K562 (cell line): ENCODE measurements around the gene SOX12. TPM values are rescaled to one million over a fixed set of nuclear protein-coding genes. Genes with fewer than 3 reads are reported as not detected.

Experiments
- ATAC-seq: fragments of 200-7000 bp; cut with Tn5 transposase; 3 replicates; pipeline ENCODE4 v1.9.1; 2020; ENCODE audit warnings: moderate library complexity
- BruUV-seq: library from RNA; stranded (reverse); fragments of 400-500 nt; replicated peaks from 2 replicates; lab custom pipeline; 2021; lab: Mats Ljungman, UMichigan
- CTCF ChIA-PET: fragments of 300-600 bp; formaldehyde crosslinking; extraction: SDS; loops from one replicate; lab custom pipeline; 2021; ENCODE audit warnings: low intra/inter-chr PET ratio; lab: Yijun Ruan, JAX
- POLR2A ChIA-PET: fragments of 300-600, 350-650 bp; sonication (Branson Sonifier 250); formaldehyde crosslinking; extraction: SDS; loops from one replicate; lab custom pipeline; 2021; ENCODE audit warnings: antibody characterized with exemption, inconsistent platforms; lab: Yijun Ruan, JAX
- DNase-seq, 4 experiments: peaks; one replicate each; pipeline versions ENCODE4 v3.0.0 to v3.0.0-alpha.2; 2011 to 2018; ENCODE audit warnings: low spot score in 3 of 4, mixed read lengths in 3 of 4; ENCODE audit errors: extremely low read depth in 1 of 4
- FAIRE-seq: peaks from 2 replicates; lab custom pipeline; 2011; peaks lifted over from hg19 to GRCh38; lab: Jason Lieb, UNC
- H2AFZ ChIP-seq: 2 replicates; pipeline ENCODE4 v1.6.0; 2011; ENCODE audit warnings: low read depth, low read length, control low read depth, inconsistent platforms
- H3K27ac ChIP-seq: fragments of 200-600 bp; 3 replicates; pipeline ENCODE4 v1.8.0; 2011; ENCODE audit warnings: low read depth, mild to moderate bottlenecking, control low read depth, inconsistent platforms, low read length, moderate library complexity, mixed read lengths; ENCODE audit errors: extremely low read depth
- H3K27me3 ChIP-seq, 2 experiments: fragments of 300-600 bp in 1 of 2; 2 replicates in 1 of 2; 3 replicates in 1 of 2; pipeline versions ENCODE4 v1.6.0 to v1.8.0; 2011; ENCODE audit warnings: inconsistent platforms in 2 of 2, low read length in 2 of 2, mild to moderate bottlenecking in 1 of 2, mixed read lengths in 1 of 2, moderate library complexity in 1 of 2; ENCODE audit not compliant: control insufficient read depth in 2 of 2, insufficient read depth in 2 of 2
- H3K36me3 ChIP-seq: fragments of 300-600 bp; 3 replicates; pipeline ENCODE4 v1.8.0; 2011; ENCODE audit warnings: mild to moderate bottlenecking, low read length, inconsistent platforms; ENCODE audit not compliant: control insufficient read depth, insufficient read depth
- H3K4me1 ChIP-seq, 2 experiments: fragments of 200-600 bp in 1 of 2; replicated peaks in 1 of 2; 2 replicates in 1 of 2; 3 replicates in 1 of 2; pipeline versions ENCODE4 v1.5.1 to v1.8.0; 2011; ENCODE audit warnings: inconsistent platforms in 2 of 2, low read length in 2 of 2, mild to moderate bottlenecking in 1 of 2, mixed read lengths in 1 of 2, moderate library complexity in 1 of 2; ENCODE audit not compliant: control insufficient read depth in 2 of 2, insufficient read depth in 2 of 2
- H3K4me2 ChIP-seq: 2 replicates; pipeline ENCODE4 v1.6.1; 2011; ENCODE audit warnings: low read length, control low read depth, inconsistent platforms, mixed read lengths; ENCODE audit not compliant: insufficient read depth
- H3K4me3 ChIP-seq: fragments of 200-600 bp; sonication (generic), shearing (Covaris generic); 2 replicates; pipeline ENCODE4 v1.5.1; 2016; ENCODE audit warnings: control low read depth, inconsistent platforms
- H3K79me2 ChIP-seq: fragments of 200-600 bp; 3 replicates; pipeline ENCODE4 v1.8.0; 2011; ENCODE audit warnings: low read length, inconsistent platforms; ENCODE audit not compliant: control insufficient read depth, insufficient read depth
- H3K9ac ChIP-seq, 2 experiments: 2 replicates each; pipeline versions ENCODE4 v1.6.0 to v1.6.1; 2011; ENCODE audit warnings: low read depth in 2 of 2, low read length in 2 of 2, control low read depth in 1 of 2, inconsistent platforms in 1 of 2, mild to moderate bottlenecking in 1 of 2, mixed read lengths in 1 of 2; ENCODE audit not compliant: insufficient read depth in 1 of 2
- H3K9me1 ChIP-seq: one replicate; pipeline ENCODE4 v1.6.0; 2011; ENCODE audit warnings: inconsistent platforms, mild to moderate bottlenecking, low read length, moderate library complexity; ENCODE audit not compliant: control insufficient read depth, insufficient read depth
- H3K9me3 ChIP-seq: replicated peaks from 2 replicates; pipeline ENCODE4 v1.5.1; 2011; ENCODE audit warnings: low read depth, low read length, inconsistent platforms; ENCODE audit not compliant: control insufficient read depth, insufficient read depth
- H4K20me1 ChIP-seq: replicated peaks from 2 replicates; pipeline ENCODE4 v1.6.1; 2011; ENCODE audit warnings: low read length, inconsistent platforms, mixed read lengths; ENCODE audit not compliant: control insufficient read depth, insufficient read depth
- ARID2 ChIP-seq: fragments of 450-650 bp; IDR thresholded peaks from 2 replicates; pipeline ENCODE4 v1.6.1; 2017; ENCODE audit warnings: antibody characterized with exemption, mild to moderate bottlenecking
- EGR1 ChIP-seq: fragments of 450-650 bp; conservative IDR thresholded peaks from 2 replicates; pipeline ENCODE4 v1.6.1; 2017; ENCODE audit warnings: mild to moderate bottlenecking
- NEUROD1 ChIP-seq: fragments of 150-350 bp; IDR thresholded peaks from 2 replicates; pipeline ENCODE4 v1.6.1; 2014; ENCODE audit warnings: borderline replicate concordance, low read length, low read depth; ENCODE audit not compliant: partially characterized antibody
- NFIC ChIP-seq: fragments of 450-650 bp; IDR thresholded peaks from 2 replicates; pipeline ENCODE4 v1.6.1; 2017; ENCODE audit warnings: mild to moderate bottlenecking, inconsistent platforms
- NKRF ChIP-seq: fragments of 450-650 bp; IDR thresholded peaks from 2 replicates; pipeline ENCODE4 v1.6.1; 2016; ENCODE audit warnings: borderline replicate concordance
- POLR2AphosphoS2 ChIP-seq: IDR thresholded peaks from 2 replicates; pipeline ENCODE4 v1.6.1; 2012; ENCODE audit warnings: low read length, improper control_type of control experiment
- POLR2G ChIP-seq: fragments of 200-400 bp; formaldehyde crosslinking; IDR thresholded peaks from 2 replicates; pipeline ENCODE4 v1.6.1; 2017; ENCODE audit warnings: low read depth, mild to moderate bottlenecking, antibody characterized with exemption, low read length, moderate library complexity
- RBFOX2 ChIP-seq: fragments of 200-400 bp; formaldehyde crosslinking; IDR thresholded peaks from 2 replicates; pipeline ENCODE4 v1.6.1; 2017; ENCODE audit warnings: low read depth, mild to moderate bottlenecking, low read length, moderate library complexity
- SMAD4 ChIP-seq: fragments of 250-450 bp; sonication (Bioruptor Pico); conservative IDR thresholded peaks from 2 replicates; pipeline ENCODE4 v1.8.0; 2021; ENCODE audit warnings: inconsistent platforms, mild to moderate bottlenecking, moderate library complexity
- TBL1XR1 ChIP-seq, 2 experiments: IDR thresholded peaks; 2 replicates each; pipeline ENCODE4 v1.6.1; 2012; ENCODE audit warnings: improper control_type of control experiment in 2 of 2, low read length in 2 of 2, mild to moderate bottlenecking in 1 of 2
- TEAD1 ChIP-seq, 2 experiments: fragments of 450-650 bp in 1 of 2; sonication (generic) in 1 of 2; formaldehyde crosslinking; IDR thresholded peaks; 2 replicates each; pipeline versions ENCODE4 v1.4.0 to v1.8.0; 2020 to 2022; ENCODE audit warnings: mild to moderate bottlenecking in 2 of 2, missing genetic modification reagents in 1 of 2
- THRB ChIP-seq: fragments of 450-650 bp; formaldehyde crosslinking; conservative IDR thresholded peaks from 2 replicates; pipeline ENCODE4 v1.4.0; 2022; ENCODE audit warnings: mild to moderate bottlenecking, missing genetic modification characterization
- ZBTB5 ChIP-seq: fragments of 450-650 bp; IDR thresholded peaks from 2 replicates; pipeline ENCODE4 v1.6.1; 2017; ENCODE audit warnings: antibody characterized with exemption
- ZEB2 ChIP-seq: fragments of 450-650 bp; IDR thresholded peaks from 2 replicates; pipeline ENCODE4 v1.6.1; 2016
- WGBS: fragments of 100-300 bp; shearing (Covaris generic); methylation state at CpG from one replicate; pipeline ENCODE4 v1.1.6; 2016; ENCODE audit warnings: low coverage, mixed read lengths; ENCODE audit not compliant: insufficient coverage; ENCODE audit errors: missing lambda C conversion rate; 5-methylcytosine and 5-hydroxymethylcytosine counted together
- in situ Hi-C: fragments of 300-500 bp; cut with MboI; formaldehyde crosslinking; loops from 4 replicates; pipeline ENCODE4 v1.15.0; 2018; ENCODE audit warnings: inconsistent platforms, mixed read lengths
- intact Hi-C: fragments of 100-400 bp; cut with micrococcal nuclease; formaldehyde crosslinking; loops from 2 replicates; pipeline ENCODE4 v1.14.2; 2022
- polyA plus RNA-seq, 8 experiments: library from polyadenylated mRNA; depleted of rRNA in 4 of 8; stranded (reverse) in 5 of 8; unstranded in 3 of 8; fragments of >200 nt; fragmentation: Nextera tagmentation in 2 of 8; fragmentation: Illumina TruSeq in 1 of 8; extraction: Ambion mirVana in 2 of 8; extraction: Trizol in 1 of 8; gene quantifications; 2 replicates each; pipeline versions ENCODE4 v1.2.1 to v1.2.3, GENCODE V29; 2011 to 2014; ENCODE audit warnings: inconsistent platforms in 1 of 8, missing spikeins in 1 of 8
- total RNA-seq, 7 experiments: library from RNA; depleted of rRNA in 6 of 7; stranded (reverse); fragments of >200 nt in 6 of 7; fragmentation: Illumina TruSeq in 2 of 7; extraction: Trizol in 2 of 7; gene quantifications; 2 replicates each; pipeline versions ENCODE4 v1.2.1 to v1.2.3, GENCODE V29; 2011 to 2021; ENCODE audit warnings: low replicate concordance in 1 of 7

The SOX12 gene
- total and polyA plus RNA-seq, 9 of the 15 experiments (the other 6 are each of a cell fraction or from before 2014, with no cell fraction given) = 0.42 to 26.3 (median 2.6) TPM

GRCh38 chr20:347640-348484 lies 22.5 kb downstream of the SOX12 start:
- Histone ChIP-seq H3K36me3 (peaks cover 22% of the 10 kb centered on the region), H3K9me3 (peaks cover 3% of the 10 kb centered on the region), H3K27ac (peak overlapping the region; percentile 96), H3K27me3 (no peaks in the 10 kb centered on the region), H3K79me2 (peaks cover 25% of the 10 kb centered on the region), H3K9me1 (no peaks in the 10 kb centered on the region), H3K9ac (peak overlapping the region; percentile 79 to 92), H3K4me2 (peak overlapping the region; percentile 90), H3K4me1 (peaks cover 11 to 36% of the 10 kb centered on the region in 2 experiments), H2AFZ (peak overlapping the region; percentile 87), H4K20me1 (no peaks in the 10 kb centered on the region), H3K4me3 (peak overlapping the region; percentile 59)
- DNase-seq (peak; percentile 96 to 98 (median 98)), ATAC-seq (peak; percentile 90), FAIRE-seq (peak; percentile 91)
- intact Hi-C loops = no loop called here
- in situ Hi-C loops = no loop called here
- POLR2A ChIA-PET = interaction anchor here (0.5 to 1.9 kb wide), 15 partner anchors 15 to 169 kb away, joined by 3 to 13 read pairs (median 3); partner anchors contain the start of gene TRIB3
- CTCF ChIA-PET = no interaction called here
- WGBS = 0% methylated on average over 25 of the region's 61 CpGs
- no TSS peak for BruUV-seq
- TF ChIP-seq NKRF (peak; percentile 88; the same call in 1 of the 2 replicates), NEUROD1 (peak; percentile 20), THRB (CRISPR knock-in tag) (peak; percentile 91; the same call in 1 of the 2 replicates), POLR2AphosphoS2 (peak; percentile 51; the same call in 1 of the 2 replicates), RBFOX2 (peak; percentile 87), SMAD4 (CRISPR knock-in tag) (peak; percentile 67), ZEB2 (peak; percentile 81; the same call in 1 of the 2 replicates), ZBTB5 (peak; percentile 73), TBL1XR1 (IDR thresholded peaks at IDR 0.05; ENCODE audit: low read length in 2 of 2) (peak; percentile 7 to 46; a peak in 1 of 4 replicates), ARID2 (0 out of 2 replicates have a peak, but pooled peaks have one; percentile 62), NFIC (peak; percentile 64), EGR1 (peak; percentile 85), TEAD1 (CRISPR knock-in tag; IDR thresholded peaks at IDR 0.05) (peak in 1 of 2 experiments; percentile 33; a peak in 1 of 4 replicates), POLR2G (peak; percentile 87)
